ENCODE results near the gene ZFHX2. TPM values are rescaled to one million over a fixed set of nuclear protein-coding genes. Genes with fewer than 3 reads are reported as not detected.

The ZFHX2 gene
- total RNA-seq, 1 donor from 2014 or later = 0.60 TPM

- DNase-seq (ENCODE audit: missing footprints) = no peak
- intact Hi-C loops (cut with DNase I) = loop anchor here (2.0 to 10.0 kb wide), 2 partner anchors 85 to 299 kb away; no protein-coding TSS in a partner anchor
- no peak for ATAC-seq
These were observed 12.1 kb upstream of the ZFHX2 start for GRCh38 chr14:23563473-23564180.

GRCh38 chr14:23562822-23563472, 11.4 kb upstream of the ZFHX2 start:
- DNase-seq (ENCODE audit: missing footprints) (no peak), ATAC-seq (no peak)
- intact Hi-C loops (cut with DNase I) = loop anchor here (2.0 to 10.0 kb wide), 2 partner anchors 84 to 298 kb away; no protein-coding TSS in a partner anchor

DNA sequence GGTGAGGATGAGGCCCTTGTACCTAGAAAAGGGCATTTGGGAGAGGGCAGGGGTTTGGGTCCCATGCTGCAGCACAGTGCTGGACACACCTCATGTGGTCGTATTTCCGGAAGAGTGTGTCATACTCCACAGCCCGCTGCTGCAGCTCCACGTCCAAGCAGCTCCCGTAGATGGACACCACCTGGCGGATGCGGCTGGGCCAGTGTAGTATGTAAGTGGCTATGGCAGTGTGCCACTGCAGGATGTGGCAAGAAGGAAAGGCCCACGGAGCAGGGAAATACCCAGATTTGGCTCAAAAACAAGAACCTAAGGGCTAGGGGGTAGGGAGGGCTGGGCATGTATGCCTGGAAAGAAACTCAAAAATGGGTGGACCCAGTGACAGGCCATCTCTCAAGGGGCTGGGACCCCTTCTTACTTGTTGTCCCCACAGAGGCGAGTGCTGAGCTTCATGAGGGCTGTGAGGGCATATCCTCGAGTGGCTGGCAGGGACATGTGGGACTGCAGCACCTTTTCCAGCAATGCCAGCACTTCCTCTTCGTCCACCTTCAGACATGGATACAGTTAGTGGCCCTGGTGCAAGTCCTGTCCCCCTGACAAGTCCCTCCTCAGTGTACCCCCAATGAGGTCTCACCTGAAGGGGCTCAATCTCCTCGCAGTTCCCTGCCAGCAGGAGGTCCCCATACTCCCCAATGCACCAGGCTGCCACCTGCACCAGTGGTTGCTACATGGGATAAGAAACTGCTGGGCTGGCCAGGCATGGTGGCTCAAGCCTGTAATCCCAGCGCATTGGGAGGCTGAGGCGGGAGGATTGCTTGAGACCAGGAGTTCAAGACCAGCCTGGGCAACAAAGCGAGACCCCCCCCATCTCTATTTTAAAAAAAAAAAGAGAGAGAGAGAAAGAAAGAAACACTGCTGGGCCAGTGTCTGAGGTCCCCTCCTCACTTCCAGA, 10.6 kb upstream of the ZFHX2 start:
- ATAC-seq (no peak), DNase-seq (ENCODE audit: missing footprints) (no peak)
- intact Hi-C loops (cut with DNase I) = loop anchor here (2.0 to 10.0 kb wide), 2 partner anchors 83 to 297 kb away; no protein-coding TSS in a partner anchor

DNA sequence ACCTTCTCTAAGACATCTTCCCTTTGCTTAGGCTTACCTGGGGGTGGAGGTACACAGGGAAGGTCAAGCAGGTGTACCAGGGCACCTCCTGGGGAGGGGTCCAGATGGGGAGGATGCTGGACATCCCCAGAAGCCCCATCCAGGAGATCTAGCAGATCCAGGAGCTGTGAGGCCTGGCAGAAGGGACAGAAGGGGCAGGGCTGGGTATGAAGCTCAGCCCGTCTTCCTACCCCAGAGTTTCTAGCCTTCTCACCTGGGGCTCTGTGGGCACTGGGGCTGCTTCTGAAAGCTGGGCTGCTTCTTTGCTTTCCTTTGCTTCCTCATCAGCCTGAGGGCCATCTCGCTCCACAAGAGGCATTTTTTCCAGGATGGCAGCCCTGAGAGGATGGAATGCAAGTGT, 9.7 kb upstream of the ZFHX2 start:
- DNase-seq (ENCODE audit: missing footprints) (no peak), ATAC-seq (no peak)
- intact Hi-C loops (cut with DNase I) = loop anchor here (10.0 kb wide), 1 partner anchor 296 kb away; no protein-coding TSS in a partner anchor

- intact Hi-C loops (cut with DNase I) = loop anchor here (5.0 to 10.0 kb wide), 2 partner anchors 238 to 295 kb away; partner anchors contain the start of gene PABPN1
- ATAC-seq = no peak
- no peak for DNase-seq (ENCODE audit: missing footprints)
These were observed 8.5 kb upstream of the ZFHX2 start for GRCh38 chr14:23559926-23560520.

- no peak for DNase-seq (ENCODE audit: missing footprints)
- ATAC-seq = no peak
- intact Hi-C loops (cut with DNase I) = loop anchor here (5.0 kb wide), 1 partner anchor 237 kb away; the partner anchor contains the start of gene PABPN1
These were observed 7.7 kb upstream of the ZFHX2 start for GRCh38 chr14:23559010-23559925.

DNA sequence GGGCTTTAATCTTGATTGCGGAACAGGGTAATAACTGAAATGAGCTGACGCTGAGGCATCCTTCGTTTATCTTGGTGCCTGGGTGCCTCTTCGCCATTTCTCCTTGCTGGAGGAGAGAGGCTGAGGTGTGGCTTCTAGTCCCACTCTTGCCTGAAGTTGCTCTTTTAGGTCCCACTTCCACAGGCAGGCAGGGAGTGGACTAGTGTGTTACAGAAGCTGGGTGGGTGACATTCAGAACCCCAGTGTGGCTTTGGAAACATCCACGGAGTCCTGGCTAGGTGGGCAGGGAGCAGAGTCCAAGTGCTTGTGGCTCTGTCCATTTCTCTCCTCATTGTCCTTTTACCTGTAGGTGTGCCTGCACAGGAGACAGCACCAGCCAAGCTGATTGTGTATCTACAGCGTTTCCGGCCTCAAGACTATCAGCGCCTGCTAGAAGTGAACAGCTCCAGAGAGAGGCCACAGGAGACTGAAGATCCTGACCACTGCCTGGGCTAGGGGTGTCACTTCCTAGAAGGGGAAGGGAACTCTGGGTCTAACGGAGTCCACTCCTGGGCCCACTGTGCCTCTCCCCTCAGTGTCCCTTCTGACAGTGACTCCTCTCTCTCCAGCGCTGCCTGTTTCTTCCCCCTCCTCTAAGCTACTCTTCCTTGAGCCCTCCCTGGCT, 6.9 kb upstream of the ZFHX2 start:
- DNase-seq (ENCODE audit: missing footprints) = no peak
- intact Hi-C loops (cut with DNase I) = loop anchor here (5.0 kb wide), 1 partner anchor 236 kb away; the partner anchor contains the start of gene PABPN1
- no peak for ATAC-seq

DNA sequence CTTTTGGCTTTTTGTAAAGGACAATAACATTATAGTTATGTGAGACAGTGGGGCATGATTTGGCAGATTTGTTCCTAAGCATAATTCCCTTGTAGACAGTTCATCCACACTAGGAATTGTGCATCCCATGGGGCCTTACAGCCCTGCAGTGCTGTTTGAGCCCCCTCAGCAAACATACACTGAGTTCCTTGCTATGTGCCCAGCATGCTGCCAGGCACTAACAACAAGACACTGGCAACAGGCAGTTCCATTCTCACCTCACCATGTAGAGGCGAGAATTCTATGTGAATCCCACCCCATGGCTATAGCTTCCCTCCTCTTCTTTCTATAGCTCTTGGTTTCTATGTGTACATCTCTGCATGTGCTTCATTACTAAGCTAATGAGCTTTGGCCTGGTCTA, 6.4 kb upstream of the ZFHX2 start:
- ATAC-seq (no peak), DNase-seq (ENCODE audit: missing footprints) (no peak)
- intact Hi-C loops (cut with DNase I) = loop anchor here (5.0 kb wide), 1 partner anchor 236 kb away; the partner anchor contains the start of gene PABPN1

DNA sequence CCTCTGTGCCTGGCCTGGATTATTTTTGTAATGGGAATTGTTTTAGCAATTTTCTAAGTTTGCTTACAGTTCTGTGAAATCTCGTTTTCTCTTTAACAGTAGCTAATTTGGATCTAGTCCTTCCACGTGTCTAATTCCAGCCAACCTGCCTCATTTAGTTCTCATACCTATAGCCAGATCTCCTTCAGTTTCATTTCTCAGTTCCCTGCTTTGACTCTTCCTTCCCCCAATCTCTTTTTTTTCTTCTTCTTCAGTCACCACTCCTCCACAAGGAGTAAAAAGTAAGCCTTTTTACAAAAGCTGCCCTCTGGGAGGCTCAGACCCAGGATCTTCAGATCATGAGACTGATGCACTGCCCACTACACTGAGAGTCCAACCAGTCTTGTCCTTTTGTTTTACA, 6.0 kb upstream of the ZFHX2 start:
- DNase-seq (ENCODE audit: missing footprints) (no peak), ATAC-seq (no peak)
- intact Hi-C loops (cut with DNase I) = loop anchor here (5.0 kb wide), 1 partner anchor 235 kb away; the partner anchor contains the start of gene PABPN1

GRCh38 chr14:23556700-23557440, 5.3 kb upstream of the ZFHX2 start:
- DNase-seq (ENCODE audit: missing footprints) (no peak), ATAC-seq (no peak)
- intact Hi-C loops (cut with DNase I) = loop anchor here (5.0 kb wide), 1 partner anchor 235 kb away; the partner anchor contains the start of gene PABPN1

DNA sequence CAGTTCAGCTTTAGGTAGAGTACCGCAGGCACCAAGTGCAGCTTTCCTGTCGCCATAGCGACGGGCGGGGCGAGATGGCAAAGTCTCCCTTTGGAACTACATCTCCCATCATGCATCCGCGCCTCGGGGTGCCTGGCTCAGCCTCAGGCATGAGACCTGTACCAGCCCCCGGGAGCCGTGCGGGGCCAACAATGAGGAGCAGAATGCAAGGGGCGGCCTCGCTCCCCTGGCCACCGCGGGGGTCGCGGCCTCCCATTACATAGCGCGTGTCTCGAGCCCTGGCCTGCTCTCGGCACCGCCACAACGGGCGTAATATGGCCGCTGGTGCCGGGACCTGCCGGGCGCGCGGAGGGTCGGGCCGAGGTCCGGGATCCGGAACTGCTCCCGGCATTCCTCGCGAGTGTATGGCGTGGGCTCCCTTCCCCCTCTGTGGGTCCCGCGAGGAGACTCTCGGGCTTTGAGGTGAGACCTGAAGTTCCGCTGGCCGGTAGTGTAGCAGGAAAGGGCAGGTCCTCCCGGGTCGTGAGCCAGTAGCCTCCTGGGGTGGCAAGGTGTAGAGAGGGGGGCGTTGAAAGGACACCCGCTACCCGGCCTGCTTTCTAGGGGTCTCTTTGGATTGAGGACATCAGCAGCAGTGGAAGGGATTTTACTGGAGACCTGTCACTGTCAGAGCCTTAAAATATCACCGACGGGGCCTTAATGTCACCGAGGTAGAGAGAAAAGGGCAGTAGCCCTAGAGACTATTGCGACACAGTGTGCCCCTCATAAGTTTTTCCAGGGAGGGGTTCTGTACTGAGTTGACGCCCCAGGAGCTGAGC, 4.5 kb upstream of the ZFHX2 start, which contains the start of gene THTPA:
Gene THTPA (plus strand): TSS at position 390 of the 818 bp plus-strand sequence. CDS start 487 bp downstream, outside the sequence.
- ATAC-seq (peak; percentile 96), DNase-seq (ENCODE audit: missing footprints) (peak; percentile 98)
- intact Hi-C loops (cut with DNase I) = loop anchor here (5.0 kb wide), 1 partner anchor 234 kb away; the partner anchor contains the start of gene PABPN1

DNA sequence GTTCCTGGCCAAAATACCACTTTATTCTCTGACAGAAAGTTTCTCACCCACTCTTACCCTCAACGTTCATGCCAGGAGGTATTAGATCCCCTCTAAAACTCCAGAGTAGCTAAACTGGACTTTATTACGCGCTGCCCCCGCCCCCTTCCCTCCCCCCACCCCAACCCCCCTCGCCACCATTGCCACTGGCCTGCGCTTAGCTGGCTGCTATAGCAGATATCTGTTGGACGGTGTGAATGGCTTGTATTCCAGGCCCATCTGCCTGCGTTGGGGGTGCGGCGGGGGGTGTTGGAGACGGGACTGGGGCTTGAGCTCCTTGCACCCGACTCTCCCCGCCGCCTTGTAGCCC, 3.9 kb upstream of the ZFHX2 start:
- DNase-seq (ENCODE audit: missing footprints) (no peak), ATAC-seq (no peak)
- intact Hi-C loops (cut with DNase I) = loop anchor here (5.0 kb wide), 1 partner anchor 233 kb away; the partner anchor contains the start of gene PABPN1

GRCh38 chr14:23550812-23551265, 726 bp downstream of the ZFHX2 start:
- DNase-seq (ENCODE audit: missing footprints) (no peak), ATAC-seq (peak; percentile 10)
- intact Hi-C loops (cut with DNase I) = no loop called here

GRCh38 chr14:23550131-23550811, 1.3 kb downstream of the ZFHX2 start:
- no peak for ATAC-seq
- no peak for DNase-seq (ENCODE audit: missing footprints)
- intact Hi-C loops (cut with DNase I) = no loop called here

Measured in Right ventricle myocardium inferior (tissue), 1 donor.